ENCODE data around the gene WDTC1.

WDTC1 gene

GRCh38 chr1:27258598-27258997 lies 24.2 kb downstream of the WDTC1 start:
- no peak overlapping the region for H2AFZ ChIP-seq (ENCODE audit: low read length)
- H3K9ac ChIP-seq (ENCODE audit: low read length): no peak overlapping the region
- H3K27ac ChIP-seq (ENCODE audit: low read depth, low read length, poor library complexity, severe bottlenecking): no peak overlapping the region
- H3K4me2 ChIP-seq (ENCODE audit: low read length): no peak overlapping the region
- no peaks in the 10 kb centered on the region; the same call in 1 of the 2 replicates for H3K36me3 ChIP-seq (ENCODE audit: insufficient read depth, low read length)
- no peaks in the 10 kb centered on the region for H3K79me2 ChIP-seq (ENCODE audit: insufficient read depth, low read length)
- no peaks in the 10 kb centered on the region for H4K20me1 ChIP-seq (ENCODE audit: insufficient read depth, low read length)
- no peaks in the 10 kb centered on the region for H3K9me2 ChIP-seq (ENCODE audit: low read depth, low read length)
- H3K9me3 ChIP-seq (ENCODE audit: low read length): no peaks in the 10 kb centered on the region; the same call in 1 of the 2 replicates
- no peaks in the 10 kb centered on the region for H3F3A ChIP-seq (ENCODE audit: insufficient read depth, low read length)
- no peak overlapping the region for H3K4me3 ChIP-seq (ENCODE audit: low read depth, low read length, poor library complexity, severe bottlenecking)
- no peaks in the 10 kb centered on the region for H3K27me3 ChIP-seq (ENCODE audit: insufficient read depth, low read length)
- H3K4me1 ChIP-seq (ENCODE audit: insufficient read depth, low read length, severe bottlenecking): peaks cover 11% of the 10 kb centered on the region
- no peak for TF ChIP-seq EZH2 (IDR thresholded peaks at IDR 0.05; ENCODE audit: borderline replicate concordance, low read length)

- no peak overlapping the region for H3K4me2 ChIP-seq (ENCODE audit: low read length)
- H3K36me3 ChIP-seq (ENCODE audit: insufficient read depth, low read length): peaks cover 6% of the 10 kb centered on the region; the same call in 1 of the 2 replicates
- no peak overlapping the region for H3K4me3 ChIP-seq (ENCODE audit: low read depth, low read length, poor library complexity, severe bottlenecking)
- TF ChIP-seq EZH2 (IDR thresholded peaks at IDR 0.05; ENCODE audit: borderline replicate concordance, low read length) (no peak), CTCF (IDR thresholded peaks at IDR 0.05; ENCODE audit: low read length) (no peak)
- H3K9me3 ChIP-seq (ENCODE audit: low read length): no peaks in the 10 kb centered on the region
- no peaks in the 10 kb centered on the region for H3K9me2 ChIP-seq (ENCODE audit: low read depth, low read length)
- no peaks in the 10 kb centered on the region for H3F3A ChIP-seq (ENCODE audit: insufficient read depth, low read length)
- no peak overlapping the region for H3K9ac ChIP-seq (ENCODE audit: low read length)
- no peaks in the 10 kb centered on the region for H3K27me3 ChIP-seq (ENCODE audit: insufficient read depth, low read length)
- no peaks in the 10 kb centered on the region for H4K20me1 ChIP-seq (ENCODE audit: insufficient read depth, low read length)
- H2AFZ ChIP-seq (ENCODE audit: low read length): no peak overlapping the region
- no peak overlapping the region for H3K27ac ChIP-seq (ENCODE audit: low read depth, low read length, poor library complexity, severe bottlenecking)
- H3K79me2 ChIP-seq (ENCODE audit: insufficient read depth, low read length): no peaks in the 10 kb centered on the region
- no peaks in the 10 kb centered on the region for H3K4me1 ChIP-seq (ENCODE audit: insufficient read depth, low read length, severe bottlenecking)
These were observed 32.7 kb downstream of the WDTC1 start for GRCh38 chr1:27267153-27267552.

- no peak for TF ChIP-seq CTCF (IDR thresholded peaks at IDR 0.05; ENCODE audit: low read length)
- no peak for TF ChIP-seq EZH2 (IDR thresholded peaks at IDR 0.05; ENCODE audit: borderline replicate concordance, low read length)
- no peaks in the 10 kb centered on the region for H3K79me2 ChIP-seq (ENCODE audit: insufficient read depth, low read length)
- H2AFZ ChIP-seq (ENCODE audit: low read length): no peak overlapping the region
- no peak overlapping the region for H3K27ac ChIP-seq (ENCODE audit: low read depth, low read length, poor library complexity, severe bottlenecking)
- no peaks in the 10 kb centered on the region for H3K27me3 ChIP-seq (ENCODE audit: insufficient read depth, low read length)
- no peaks in the 10 kb centered on the region for H3K4me1 ChIP-seq (ENCODE audit: insufficient read depth, low read length, severe bottlenecking)
- H3K4me2 ChIP-seq (ENCODE audit: low read length): no peak overlapping the region
- no peaks in the 10 kb centered on the region for H3F3A ChIP-seq (ENCODE audit: insufficient read depth, low read length)
- H3K4me3 ChIP-seq (ENCODE audit: low read depth, low read length, poor library complexity, severe bottlenecking): no peak overlapping the region
- H4K20me1 ChIP-seq (ENCODE audit: insufficient read depth, low read length): no peaks in the 10 kb centered on the region
- H3K9me2 ChIP-seq (ENCODE audit: low read depth, low read length): no peaks in the 10 kb centered on the region
- no peak overlapping the region for H3K9ac ChIP-seq (ENCODE audit: low read length)
- H3K9me3 ChIP-seq (ENCODE audit: low read length): no peaks in the 10 kb centered on the region
- peaks cover 6% of the 10 kb centered on the region; the same call in 1 of the 2 replicates for H3K36me3 ChIP-seq (ENCODE audit: insufficient read depth, low read length)
These were observed 34.8 kb downstream of the WDTC1 start for GRCh38 chr1:27269276-27269675.

GRCh38 chr1:27274204-27274603 lies 39.8 kb downstream of the WDTC1 start:
- 0 out of 2 replicates have a peak, but pooled peaks cover 4% of the 10 kb centered on the region for H3K9me3 ChIP-seq (ENCODE audit: low read length)
- no peaks in the 10 kb centered on the region for H3K9me2 ChIP-seq (ENCODE audit: low read depth, low read length)
- no peaks in the 10 kb centered on the region for H3K79me2 ChIP-seq (ENCODE audit: insufficient read depth, low read length)
- no peak overlapping the region for H2AFZ ChIP-seq (ENCODE audit: low read length)
- no peak overlapping the region for H3K9ac ChIP-seq (ENCODE audit: low read length)
- no peaks in the 10 kb centered on the region for H3F3A ChIP-seq (ENCODE audit: insufficient read depth, low read length)
- no peak overlapping the region for H3K27ac ChIP-seq (ENCODE audit: low read depth, low read length, poor library complexity, severe bottlenecking)
- peaks cover 7% of the 10 kb centered on the region for H3K36me3 ChIP-seq (ENCODE audit: insufficient read depth, low read length)
- H3K4me2 ChIP-seq (ENCODE audit: low read length): no peak overlapping the region
- TF ChIP-seq CTCF (IDR thresholded peaks at IDR 0.05; ENCODE audit: low read length) (no peak), EZH2 (IDR thresholded peaks at IDR 0.05; ENCODE audit: borderline replicate concordance, low read length) (no peak)
- no peak overlapping the region for H3K4me3 ChIP-seq (ENCODE audit: low read depth, low read length, poor library complexity, severe bottlenecking)
- no peaks in the 10 kb centered on the region for H3K27me3 ChIP-seq (ENCODE audit: insufficient read depth, low read length)
- no peaks in the 10 kb centered on the region for H4K20me1 ChIP-seq (ENCODE audit: insufficient read depth, low read length)
- H3K4me1 ChIP-seq (ENCODE audit: insufficient read depth, low read length, severe bottlenecking): no peaks in the 10 kb centered on the region
